GM19328 (cell line): ENCODE results near the gene C11orf58.

Experiments used
- ATAC-seq: cut with Tn5 transposase; IDR thresholded peaks from one replicate; pipeline ENCODE4 v1.9.1; 2021; ENCODE audit warnings: mild to moderate bottlenecking, moderate library complexity; ENCODE audit not compliant: unreplicated experiment

Gene C11orf58

GRCh38 chr11:16799890-16800289 lies 61.4 kb downstream of the C11orf58 start:
- ATAC-seq, result no peak

- ATAC-seq, result no peak
These were observed 61.9 kb downstream of the C11orf58 start for GRCh38 chr11:16800382-16800781.

- no peak for ATAC-seq
These were observed 63.0 kb downstream of the C11orf58 start for GRCh38 chr11:16801288-16801980.

DNA sequence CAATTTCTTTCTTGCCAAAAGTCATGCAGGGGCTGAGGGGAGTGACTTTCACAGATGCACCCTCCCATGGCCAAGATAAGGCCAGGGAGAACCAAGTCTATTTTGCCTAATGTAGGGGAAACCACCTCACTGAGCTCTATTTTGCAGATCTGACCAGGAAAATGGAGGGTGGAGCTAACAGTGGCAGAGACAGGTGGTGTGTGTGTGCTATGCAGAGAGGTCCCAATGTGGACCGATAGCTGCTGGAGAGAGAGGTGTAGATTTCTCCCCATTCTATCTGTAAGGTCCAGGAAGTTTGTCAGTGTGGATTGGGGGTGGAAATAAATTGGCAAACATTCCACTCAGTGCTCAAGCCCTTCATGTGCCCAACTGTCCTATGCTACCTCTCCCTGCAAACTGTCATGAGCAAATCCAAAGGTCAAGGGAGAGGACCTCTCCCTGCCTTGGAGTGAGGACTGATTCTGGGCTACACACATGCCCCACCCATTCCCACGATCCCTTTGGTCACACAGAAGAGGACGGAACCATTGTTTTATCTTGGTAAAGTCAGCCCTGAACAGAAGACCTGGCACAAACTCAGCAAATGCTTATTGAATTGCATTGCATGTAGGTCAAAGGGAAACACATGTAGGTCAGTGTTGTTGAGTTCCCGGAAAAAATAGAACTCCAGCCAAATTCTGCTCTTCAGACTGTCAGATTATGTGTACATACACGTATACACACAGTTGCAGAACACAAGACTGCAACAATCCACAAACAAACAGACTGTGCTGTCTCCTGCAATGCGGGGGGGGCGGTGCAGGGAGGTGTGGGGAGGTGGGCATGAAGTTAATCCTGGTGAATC lies 65.9 kb downstream of the C11orf58 start:
- ATAC-seq, result no peak

- ATAC-seq, result no peak
These were observed 67.5 kb downstream of the C11orf58 start for GRCh38 chr11:16805938-16806337.

- ATAC-seq, result no peak
These were observed 68.3 kb downstream of the C11orf58 start for GRCh38 chr11:16806791-16807190.

DNA sequence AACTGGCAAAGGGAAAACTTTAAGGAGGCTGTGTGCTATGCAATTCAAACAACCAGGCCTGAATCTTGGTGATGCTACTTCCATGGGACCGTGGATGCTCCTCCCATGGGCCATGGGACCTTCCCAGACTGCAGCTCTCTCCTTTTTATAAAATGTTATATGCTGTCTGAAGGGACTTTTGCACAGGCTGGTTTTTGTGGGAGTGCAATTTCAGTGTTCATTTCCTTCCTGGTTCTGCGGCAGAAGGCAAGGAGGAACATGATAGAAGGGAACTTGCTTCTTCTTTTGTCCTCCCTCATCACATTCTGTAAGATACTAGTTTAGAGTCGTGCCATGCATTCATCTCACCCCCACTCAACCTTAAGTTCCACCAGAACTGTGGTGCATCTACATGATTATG lies 68.9 kb downstream of the C11orf58 start:
- ATAC-seq, result no peak
